Activated T-cell treated with anti-CD3 and anti-CD28 coated beads for 48 hours (primary cell): ENCODE results near the gene CCDC88B.

Experiments used
- DNase-seq: peaks from one replicate; pipeline ENCODE4 v3.0.0-alpha.2; 2020; ENCODE audit warnings: low read depth

The CCDC88B gene

DNA sequence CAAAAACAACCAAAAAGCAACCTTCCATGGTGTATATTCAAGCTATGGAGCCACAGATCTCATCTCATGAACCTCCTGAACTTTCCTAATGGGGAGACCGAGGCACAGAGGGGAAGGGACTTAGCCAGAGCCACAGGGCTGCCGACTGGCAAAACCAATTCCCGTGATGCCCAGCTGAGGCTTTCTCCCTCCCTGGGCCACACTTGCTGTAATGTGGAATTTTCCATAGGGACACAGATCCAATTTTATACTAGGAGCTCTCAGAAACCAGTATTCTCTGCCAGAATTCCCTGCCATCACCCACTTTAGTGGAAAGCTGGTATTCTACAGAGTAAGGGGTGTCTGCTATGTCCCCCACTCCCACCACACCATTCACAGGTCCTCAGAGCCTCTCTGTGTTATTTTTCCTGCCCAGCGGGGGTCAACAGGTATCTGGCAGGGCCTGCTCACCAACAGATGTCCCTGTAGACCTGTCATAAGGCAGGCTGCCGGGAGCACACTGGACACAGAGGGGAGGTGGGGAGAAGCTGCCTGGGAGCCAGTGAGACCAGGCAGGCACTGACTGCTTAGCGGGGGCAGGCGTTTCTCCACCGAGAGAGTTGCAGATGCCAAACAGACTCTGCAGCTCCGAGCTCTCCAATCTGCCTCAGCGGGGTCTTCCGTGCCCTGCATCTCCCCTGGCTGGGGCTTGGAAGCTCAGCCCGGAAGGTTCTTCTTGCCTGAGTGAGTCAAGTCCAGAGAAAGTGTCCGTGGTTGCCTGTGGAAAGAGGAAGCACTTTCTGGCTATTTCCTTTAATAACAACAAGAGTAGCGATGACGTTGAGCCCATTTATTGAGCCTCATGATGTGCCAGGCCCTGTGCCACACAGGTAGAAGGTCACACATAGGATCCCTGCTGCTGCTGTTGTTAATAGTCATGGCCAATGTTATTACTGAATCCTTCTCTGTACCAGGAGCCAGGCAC is 45.3 kb downstream of the CCDC88B start:
- no peak for DNase-seq

DNA sequence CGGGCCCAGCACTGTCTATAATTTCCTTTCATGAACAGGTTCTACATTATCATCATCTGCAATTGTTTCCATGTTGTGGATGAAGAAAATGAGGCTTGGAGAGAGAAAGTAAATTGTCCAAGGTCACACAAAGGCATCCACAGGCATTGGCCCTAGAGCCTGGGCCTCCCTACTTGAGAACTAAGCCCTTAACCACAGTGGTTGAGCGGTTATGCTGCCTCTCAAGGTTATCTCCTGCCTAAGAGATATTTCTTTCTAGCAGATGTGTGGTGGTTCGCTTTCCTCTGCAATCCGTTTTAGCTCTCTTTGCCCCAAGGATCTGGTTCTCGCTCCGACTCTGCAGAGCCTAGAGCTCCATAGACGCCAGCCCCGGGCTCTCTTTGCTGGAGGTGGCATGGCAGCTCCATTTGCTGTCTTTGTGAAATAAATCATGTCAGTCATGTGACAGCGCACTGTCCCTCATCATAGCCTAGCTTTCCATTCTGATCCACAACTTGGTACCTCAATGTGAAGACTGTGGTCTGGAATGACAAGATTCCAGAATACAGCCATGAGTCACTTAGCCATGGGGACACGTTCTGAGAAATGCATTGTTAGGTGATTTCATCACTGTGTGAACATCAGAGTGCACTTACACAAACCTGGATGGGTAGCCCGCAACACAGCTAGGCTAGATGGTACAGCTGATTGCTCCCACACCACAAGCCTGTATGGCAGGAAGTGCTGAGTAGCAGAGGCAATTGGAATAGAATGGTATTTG is 46.1 kb downstream of the CCDC88B start:
- DNase-seq, result no peak

DNA sequence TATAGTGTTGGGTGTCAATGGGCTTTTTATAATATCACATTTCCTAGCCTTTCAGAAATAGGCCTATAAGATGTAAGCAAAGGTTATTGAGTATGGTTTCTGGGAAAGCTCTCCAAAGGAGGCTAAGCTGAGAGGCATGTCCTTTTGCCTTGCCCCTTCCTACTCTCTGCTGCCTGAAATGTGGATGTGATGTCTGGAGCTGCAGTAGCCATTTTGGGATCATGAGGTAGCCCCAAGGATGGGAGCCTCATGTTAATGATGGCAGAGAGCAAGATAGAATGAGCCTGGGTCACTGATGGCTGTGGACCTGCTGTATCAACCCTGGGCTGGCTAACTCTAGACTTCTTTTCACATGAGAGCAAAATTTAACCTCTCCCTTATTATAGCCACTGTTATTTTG is 47.9 kb downstream of the CCDC88B start:
- no peak for DNase-seq

DNA sequence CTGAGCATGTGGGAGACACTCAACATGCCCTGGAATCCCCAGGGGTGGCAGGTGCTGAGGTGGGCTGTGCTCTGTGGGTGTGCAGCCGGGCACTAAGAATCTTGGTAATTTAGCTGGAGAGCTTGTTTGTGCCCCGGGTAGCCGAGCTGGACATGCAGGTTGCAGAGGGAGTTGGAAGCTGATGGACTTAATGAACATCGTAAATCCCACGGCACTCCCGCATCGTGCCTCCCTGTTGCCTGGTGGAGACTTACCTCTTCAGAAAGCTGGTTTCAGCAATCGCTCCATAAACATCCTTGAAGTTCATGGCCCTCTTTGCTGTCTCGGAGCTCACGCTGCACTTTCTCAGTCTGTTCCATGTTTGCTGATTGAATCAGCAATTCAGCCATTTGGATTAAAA is 48.9 kb downstream of the CCDC88B start:
- DNase-seq, result no peak

DNA sequence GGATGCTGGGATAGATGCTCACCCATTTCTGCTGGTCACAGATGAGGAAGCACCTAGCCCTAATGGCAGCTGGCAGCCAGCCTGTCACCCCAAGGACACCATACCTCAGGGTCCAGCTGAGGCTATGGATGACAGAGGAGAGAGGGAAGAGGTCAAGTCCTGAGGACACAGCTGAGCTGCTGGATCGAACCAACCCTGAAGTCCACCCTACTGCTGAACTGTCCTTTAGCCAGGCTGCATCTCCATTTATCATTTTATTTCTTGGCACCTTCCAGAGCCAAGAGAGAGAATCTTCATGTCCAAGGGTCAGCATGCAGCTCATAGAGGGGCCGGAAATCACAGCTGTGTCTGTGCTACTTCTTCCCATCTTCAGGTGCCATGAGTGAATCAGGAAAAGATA is 49.8 kb downstream of the CCDC88B start:
- DNase-seq, result no peak

DNA sequence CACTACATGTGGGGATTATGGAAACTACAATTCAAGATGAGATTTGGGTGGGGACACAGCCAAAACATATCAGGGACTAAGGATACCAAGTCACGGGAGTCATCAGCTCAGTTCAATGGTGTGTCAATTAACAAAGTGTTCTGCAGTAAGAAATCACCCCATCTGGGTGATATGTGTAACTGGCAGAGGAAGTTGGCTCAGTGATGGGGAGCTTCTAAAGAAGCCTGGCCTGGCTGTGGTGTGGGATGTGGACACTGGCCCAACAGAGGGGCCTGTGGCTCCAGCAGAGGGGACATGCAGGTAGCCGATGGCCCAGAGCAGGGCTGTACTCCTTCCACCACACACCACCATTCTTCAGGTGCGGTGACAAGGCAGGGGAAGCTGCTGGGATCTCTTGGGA is 50.6 kb downstream of the CCDC88B start:
- no peak for DNase-seq

DNA sequence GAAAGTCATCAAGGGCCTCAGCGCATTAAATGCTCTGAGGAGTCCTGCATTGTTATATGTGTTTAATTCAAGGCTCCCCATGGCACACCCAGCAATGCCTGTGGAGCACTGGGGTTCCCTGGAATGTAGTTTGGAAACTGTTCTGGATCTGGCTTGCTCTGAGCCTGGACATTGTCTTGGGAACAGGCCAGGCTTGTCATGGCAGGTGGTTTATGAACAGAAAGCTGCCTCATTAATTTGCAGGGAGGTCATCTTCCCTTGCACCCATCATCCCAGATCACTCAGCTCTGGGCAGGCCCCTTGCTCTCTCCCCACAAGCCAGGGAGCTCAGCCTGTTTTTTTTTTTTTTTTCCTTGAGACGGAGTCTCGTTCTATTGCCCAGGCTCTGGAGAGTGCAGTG is 51.8 kb downstream of the CCDC88B start:
- no peak for DNase-seq

DNA sequence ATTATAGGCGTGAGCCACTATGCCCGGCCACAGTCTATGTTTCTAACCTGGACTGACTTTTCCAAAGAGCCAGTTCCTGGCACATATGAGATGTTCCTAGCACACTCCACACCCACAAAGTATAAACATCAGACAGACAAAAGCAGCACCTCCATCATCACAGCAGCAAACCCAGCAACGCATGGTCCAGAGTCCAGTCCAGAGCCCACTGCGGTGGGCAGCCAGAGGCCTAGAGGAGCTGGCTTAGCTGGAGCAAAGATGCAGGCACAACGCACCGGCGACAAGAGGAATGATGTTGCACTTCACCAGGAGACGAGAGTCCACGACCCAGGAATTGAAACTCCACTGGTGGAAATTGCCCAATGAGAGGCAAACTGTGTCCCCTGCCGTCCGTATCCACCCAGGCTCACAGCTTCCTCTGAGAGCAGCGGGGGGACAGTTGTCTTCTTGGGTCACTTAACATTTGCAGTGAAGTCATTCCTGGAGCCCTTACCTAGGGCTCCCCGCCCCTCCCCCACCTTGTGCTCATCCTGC is 55.6 kb downstream of the CCDC88B start:
- DNase-seq, result no peak

DNA sequence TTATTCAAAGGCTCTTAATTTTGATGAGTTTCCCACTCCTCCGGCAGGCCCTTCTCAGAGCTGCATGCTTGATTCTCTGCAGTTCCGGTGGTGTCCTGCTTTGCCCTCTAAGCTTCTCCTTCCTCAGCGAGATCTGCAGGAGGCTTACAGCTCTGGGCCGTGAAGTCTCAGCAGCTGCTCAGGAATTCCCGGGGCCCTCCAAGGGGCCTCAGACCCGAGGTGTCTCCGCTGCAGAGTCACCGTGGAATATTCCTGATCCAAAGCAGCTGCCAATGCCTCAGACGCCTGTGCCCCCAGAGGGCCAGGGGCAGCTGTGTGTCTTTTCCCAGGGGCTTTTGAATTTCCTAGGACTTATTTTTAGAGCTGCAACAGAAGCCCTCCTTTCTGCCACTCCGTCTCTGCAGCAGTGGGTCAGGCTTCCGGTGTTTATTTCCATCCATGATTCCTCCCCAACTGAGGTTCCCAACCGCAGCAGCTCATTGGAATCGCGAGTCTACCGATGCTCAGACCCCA is 56.1 kb downstream of the CCDC88B start:
- DNase-seq, result no peak

DNA sequence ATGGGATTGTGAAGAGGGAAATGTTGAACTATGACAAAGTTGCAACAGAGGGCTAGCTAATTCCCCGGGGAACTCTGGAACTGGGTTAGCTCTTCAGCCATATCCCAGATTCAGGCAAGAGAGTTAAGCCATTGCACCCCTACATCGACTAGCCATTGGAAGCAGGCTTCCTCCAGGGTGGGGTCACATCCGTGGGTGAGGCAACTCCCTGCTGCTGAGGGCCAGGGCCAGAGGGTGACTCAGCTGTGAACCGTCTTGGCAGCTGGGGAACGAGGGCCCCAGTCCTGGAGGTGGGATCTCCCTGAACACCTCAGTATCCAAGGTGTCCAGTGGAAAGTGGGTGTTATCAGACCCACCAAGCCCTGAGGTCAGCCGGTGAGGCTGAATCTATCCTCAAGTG is 60.1 kb downstream of the CCDC88B start:
- DNase-seq, result no peak

DNA sequence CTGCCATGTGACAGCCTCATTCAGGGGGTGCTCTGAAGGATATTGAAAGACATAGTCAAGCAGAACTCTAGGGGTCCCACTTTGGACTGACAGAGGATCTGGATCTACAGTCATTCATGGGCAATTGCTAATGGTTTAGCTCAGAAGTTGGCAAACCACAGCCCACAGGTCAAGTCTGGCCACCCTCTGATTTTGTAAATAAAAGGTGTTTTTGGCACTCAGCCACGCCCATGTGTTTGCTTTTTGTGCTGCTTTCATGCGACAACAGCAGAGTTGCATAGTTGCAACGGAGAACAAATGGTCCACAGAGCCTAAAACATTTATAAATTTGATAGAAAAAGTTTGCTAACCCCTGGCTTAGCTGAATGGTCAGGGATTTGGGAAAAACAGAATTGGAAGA is 60.7 kb downstream of the CCDC88B start:
- DNase-seq, result no peak

DNA sequence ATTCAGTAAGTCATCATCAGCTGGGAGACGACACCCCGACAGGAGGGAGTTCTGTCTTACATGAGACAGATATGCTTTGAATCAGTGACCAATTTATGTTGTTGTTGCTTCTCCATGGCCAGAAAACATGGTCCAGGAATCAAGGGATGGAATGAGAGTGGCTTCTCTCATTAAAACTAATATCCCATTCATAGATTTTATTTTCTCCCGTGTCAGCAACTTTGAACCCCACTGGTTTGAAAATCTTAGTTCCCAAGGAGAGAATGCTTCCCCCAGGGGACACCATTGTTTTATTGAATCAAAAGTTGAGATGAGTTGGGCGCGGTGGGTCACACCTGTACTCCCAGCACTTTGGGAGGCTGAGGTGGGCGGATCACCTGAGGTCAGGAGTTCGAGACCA is 61.8 kb downstream of the CCDC88B start:
- no peak for DNase-seq

DNA sequence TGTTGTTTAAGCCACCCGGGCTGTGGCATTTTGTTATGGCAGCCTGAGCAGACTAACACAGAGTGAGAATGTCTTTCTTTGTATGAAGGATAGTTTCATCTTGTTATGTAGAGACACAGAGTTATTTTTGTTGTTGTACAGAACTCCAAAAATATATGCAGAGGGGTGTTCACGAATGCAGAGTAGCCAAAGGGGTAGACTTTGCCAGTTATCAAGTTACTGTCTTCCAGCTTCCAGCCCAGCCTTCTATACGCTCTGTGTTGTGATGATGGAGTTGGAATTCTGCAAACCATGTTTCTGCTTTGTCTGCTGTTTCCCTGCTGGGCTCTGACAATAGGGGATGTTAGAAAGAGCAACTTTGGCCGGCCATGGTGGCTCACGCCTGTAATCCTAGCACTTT is 63.1 kb downstream of the CCDC88B start:
- DNase-seq, result no peak

DNA sequence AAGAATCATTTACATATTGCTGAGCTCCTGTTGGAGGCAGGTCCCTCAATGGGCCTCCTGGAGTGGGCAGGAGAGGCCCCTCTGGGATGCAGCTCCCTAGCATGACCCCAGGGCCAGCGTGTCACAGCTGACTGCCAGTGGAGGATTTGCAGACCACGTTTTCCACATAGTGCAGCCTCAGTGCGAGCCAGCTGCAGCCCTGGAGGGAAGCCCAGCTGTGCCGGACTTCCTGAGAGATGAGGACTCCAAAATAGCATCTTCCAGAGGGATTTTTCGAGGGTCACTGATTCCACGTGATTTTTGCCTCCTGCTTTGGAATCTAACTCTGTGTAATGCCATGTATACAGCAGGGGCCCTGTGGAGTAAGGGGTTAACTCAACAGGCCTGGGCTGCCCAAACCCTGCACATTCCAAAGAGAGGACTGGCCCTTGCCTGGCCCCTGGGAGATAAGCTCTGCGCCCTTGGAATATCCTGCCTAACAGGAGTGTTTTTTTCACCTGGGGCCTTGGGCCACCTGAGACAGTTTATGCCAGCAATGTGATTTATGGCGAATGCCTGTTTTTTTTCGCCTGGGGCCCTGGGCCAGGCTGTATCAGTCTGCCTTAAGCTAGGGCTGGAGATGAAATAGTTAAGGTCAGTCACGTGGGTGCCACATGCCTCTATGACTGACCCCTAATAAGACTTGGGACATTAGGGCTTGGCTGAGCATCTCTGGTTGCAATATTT is 66.4 kb downstream of the CCDC88B start:
- no peak for DNase-seq
